ENCODE results near the gene PIM1.

GRCh38 chr6:37158508-37158907 is 11.4 kb upstream of the PIM1 start:
- no peak for TF ChIP-seq CTCF (IDR thresholded peaks at IDR 0.05)
- TF ChIP-seq EZH2phosphoT487 (IDR thresholded peaks at IDR 0.05) = no peak
- no peak for TF ChIP-seq EZH2 (IDR thresholded peaks at IDR 0.05)
